ENCODE measurements around the gene TBX5.
A peak's percentile ranks its signal among the peaks of the same experiment; 100 is the strongest.

The TBX5 gene

GRCh38 chr12:114318984-114319383, 87.0 kb downstream of the TBX5 start:
- no peak for DNase-seq (ENCODE audit: low read depth)

DNA sequence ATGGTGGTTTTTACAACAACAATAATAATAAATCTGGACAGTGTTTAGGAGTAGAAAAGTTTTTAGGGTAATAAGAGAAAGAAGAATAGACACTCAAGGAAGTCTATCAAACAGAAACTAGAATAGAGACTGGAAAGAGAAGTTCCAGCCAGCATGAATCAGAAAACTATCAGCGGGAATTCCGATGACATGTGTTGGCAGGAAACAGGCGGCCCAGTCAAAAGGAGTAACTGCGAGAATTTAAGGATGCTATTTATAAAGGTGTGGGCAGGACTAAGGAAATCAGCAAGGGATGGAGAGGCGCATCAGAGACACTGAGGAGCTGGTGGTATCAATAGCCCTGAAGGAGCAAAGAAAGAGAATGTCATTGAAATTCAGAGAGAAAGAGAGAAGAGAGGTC, 89.9 kb downstream of the TBX5 start:
- peak; percentile 24 for DNase-seq (ENCODE audit: low read depth)

- no peak for DNase-seq (ENCODE audit: low read depth)
Measured at GRCh38 chr12:114314974-114315720, 90.8 kb downstream of the TBX5 start.

- no peak for DNase-seq (ENCODE audit: low read depth)
Measured at GRCh38 chr12:114314403-114314802, 91.5 kb downstream of the TBX5 start.

DNA sequence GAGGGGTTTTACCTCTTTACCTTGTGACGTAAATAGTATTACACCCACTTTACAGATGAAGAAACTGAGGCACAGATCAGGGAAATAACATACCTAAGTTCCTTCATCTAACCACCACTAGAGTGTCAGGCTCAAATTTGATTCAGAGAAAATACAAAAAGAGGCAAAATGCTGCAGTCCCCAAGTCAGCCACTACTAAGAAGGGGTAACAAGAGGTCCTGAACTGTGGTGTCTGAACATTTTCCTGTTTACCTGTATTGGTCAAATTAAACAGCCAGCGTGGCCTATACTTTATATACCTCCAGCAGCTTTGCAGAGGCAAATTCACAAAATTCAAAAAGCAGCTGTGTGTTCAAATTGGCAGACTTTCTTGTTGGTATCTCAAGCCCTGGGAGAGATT, 92.0 kb downstream of the TBX5 start:
- no peak for DNase-seq (ENCODE audit: low read depth)

DNA sequence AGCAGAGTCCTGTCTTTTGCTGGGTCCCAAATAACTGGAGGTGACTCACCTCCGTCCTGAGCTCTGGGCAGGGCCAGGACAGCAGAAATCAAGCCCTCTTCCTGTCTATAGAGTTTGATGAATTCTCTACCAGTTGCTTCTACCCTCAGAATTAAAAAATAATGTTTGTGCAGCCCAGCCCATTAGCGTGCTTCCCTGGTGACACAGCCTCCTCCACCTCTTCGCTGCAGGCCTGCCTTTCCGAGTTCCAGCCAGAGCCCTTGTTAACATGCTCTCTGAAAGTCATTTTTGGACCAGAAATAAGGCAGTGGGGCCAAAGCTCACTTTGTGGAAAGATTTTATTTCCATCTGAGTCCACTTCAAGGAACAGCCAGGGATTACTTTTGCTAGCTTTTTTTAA, 94.0 kb downstream of the TBX5 start:
- peak; percentile 41 for DNase-seq (ENCODE audit: low read depth)

GRCh38 chr12:114306646-114307045, 99.3 kb downstream of the TBX5 start:
- peak; percentile 28 for DNase-seq (ENCODE audit: low read depth)

- no peak for DNase-seq (ENCODE audit: low read depth)
Measured at GRCh38 chr12:114305446-114305845, 100.5 kb downstream of the TBX5 start.
